ENCODE data around the gene BTBD9. TPM values are rescaled to one million over a fixed set of nuclear protein-coding genes. Genes with fewer than 3 reads are reported as not detected.

BTBD9 gene
- total RNA-seq, 4 donors from 2014 or later, result 10.8 to 26.3 (median 15.3) TPM

GRCh38 chr6:38262609-38263008 lies 377.1 kb downstream of the BTBD9 start:
- ATAC-seq (ENCODE audit: low FRiP score), result no peak
- TF ChIP-seq CTCF (IDR thresholded peaks at IDR 0.05), result no peak
- no peak for DNase-seq (ENCODE audit: low spot score)

GRCh38 chr6:38262026-38262425 lies 377.7 kb downstream of the BTBD9 start:
- ATAC-seq (ENCODE audit: low FRiP score), result no peak
- no peak for TF ChIP-seq CTCF (IDR thresholded peaks at IDR 0.05)
- DNase-seq (ENCODE audit: low spot score), result no peak

- DNase-seq (ENCODE audit: low spot score) (no peak), ATAC-seq (ENCODE audit: low FRiP score) (no peak)
- no peak for TF ChIP-seq CTCF (IDR thresholded peaks at IDR 0.05)
These were observed 378.1 kb downstream of the BTBD9 start for GRCh38 chr6:38261626-38262025.

- no peak for TF ChIP-seq CTCF (IDR thresholded peaks at IDR 0.05)
- no peak for DNase-seq (ENCODE audit: low spot score)
- no peak for ATAC-seq (ENCODE audit: low FRiP score)
These were observed 380.0 kb downstream of the BTBD9 start for GRCh38 chr6:38259736-38260135.

GRCh38 chr6:38248500-38249234 lies 391.1 kb downstream of the BTBD9 start:
- DNase-seq (ENCODE audit: low spot score) (no peak), ATAC-seq (ENCODE audit: low FRiP score) (no peak)
- TF ChIP-seq CTCF (IDR thresholded peaks at IDR 0.05), result no peak

- no peak for ATAC-seq (ENCODE audit: low FRiP score)
- no peak for DNase-seq (ENCODE audit: low spot score)
These were observed 394.4 kb downstream of the BTBD9 start for GRCh38 chr6:38245295-38245694.

More at GRCh38 chr6:38245295-38245694, 394.4 kb downstream of the BTBD9 start:
- no peak for TF ChIP-seq CTCF (IDR thresholded peaks at IDR 0.05)
